Left ventricle myocardium inferior (tissue), 1 donor: ENCODE measurements around the gene ENTHD1. TPM values are rescaled to one million over a fixed set of nuclear protein-coding genes. Genes with fewer than 3 reads are reported as not detected.
A peak's percentile ranks its signal among the peaks of the same experiment; 100 is the strongest.

ENCODE experiments used
- DNase-seq: peaks from one replicate; pipeline ENCODE4 v3.0.0-alpha.2; 2020
- H3K27ac ChIP-seq: fragments of 200-600 bp; replicated peaks from 2 replicates; pipeline ENCODE4 v1.8.0; 2021
- H3K27me3 ChIP-seq: fragments of 200-600 bp; 2 replicates; pipeline ENCODE4 v1.8.0; 2021; ENCODE audit warnings: low read depth
- H3K36me3 ChIP-seq: fragments of 200-600 bp; 2 replicates; pipeline ENCODE4 v1.8.0; 2021
- H3K4me1 ChIP-seq: fragments of 200-600 bp; 2 replicates; pipeline ENCODE4 v1.8.0; 2021
- H3K4me3 ChIP-seq: fragments of 200-600 bp; 2 replicates; pipeline ENCODE4 v1.8.0; 2021; ENCODE audit warnings: mild to moderate bottlenecking, moderate library complexity
- H3K9me3 ChIP-seq: fragments of 200-600 bp; replicated peaks from 2 replicates; pipeline ENCODE4 v1.8.0; 2021
- CTCF ChIP-seq: fragments of 200-600 bp; IDR thresholded peaks from 2 replicates; pipeline ENCODE4 v1.8.0; 2021; ENCODE audit warnings: antibody characterized with exemption, mild to moderate bottlenecking, borderline replicate concordance
- intact Hi-C: fragments of 100-400 bp; cut with micrococcal nuclease; formaldehyde crosslinking; loops from one replicate; pipeline ENCODE4 v1.11.0; 2022
- total RNA-seq: library from RNA; stranded (reverse); fragmentation: NEBNext Ultra II Directional; extraction: Animal tissue kit (Norgen Biotek cat#: 25700); gene quantifications from one replicate; pipeline ENCODE4 v1.2.1, GENCODE V29; 2021
- donor health status: DM: no; HTN: yes; CAD: no; lungs with severe emphysema.

The ENTHD1 gene
- total RNA-seq, 1 donor from 2014 or later = not detected

GRCh38 chr22:39935116-39935515 is 41.6 kb upstream of the ENTHD1 start:
- Histone ChIP-seq H3K9me3 (no peaks in the 10 kb centered on the region), H3K4me3 (no peak overlapping the region), H3K27ac (no peak overlapping the region), H3K36me3 (no peaks in the 10 kb centered on the region), H3K4me1 (no peaks in the 10 kb centered on the region), H3K27me3 (peaks cover 57% of the 10 kb centered on the region)
- DNase-seq = no peak
- TF ChIP-seq CTCF = no peak
- intact Hi-C loops = no loop called here

- intact Hi-C loops = no loop called here
- Histone ChIP-seq H3K36me3 (no peaks in the 10 kb centered on the region), H3K27ac (no peak overlapping the region), H3K27me3 (peaks cover 68% of the 10 kb centered on the region), H3K9me3 (no peaks in the 10 kb centered on the region), H3K4me3 (no peak overlapping the region), H3K4me1 (no peaks in the 10 kb centered on the region)
- TF ChIP-seq CTCF = no peak
- DNase-seq = no peak
These were observed 40.2 kb upstream of the ENTHD1 start for GRCh38 chr22:39933741-39934140.

GRCh38 chr22:39932918-39933649 is 39.5 kb upstream of the ENTHD1 start:
- H3K27me3 ChIP-seq = peaks cover 68% of the 10 kb centered on the region
- no peak overlapping the region for H3K27ac ChIP-seq
- TF ChIP-seq CTCF = peak; percentile 68
- no peaks in the 10 kb centered on the region for H3K4me1 ChIP-seq
- H3K4me3 ChIP-seq = no peak overlapping the region
- H3K9me3 ChIP-seq = no peaks in the 10 kb centered on the region
- DNase-seq = no peak
- no peaks in the 10 kb centered on the region for H3K36me3 ChIP-seq
- intact Hi-C loops = no loop called here

GRCh38 chr22:39932166-39932565 is 38.6 kb upstream of the ENTHD1 start:
- no peak for TF ChIP-seq CTCF
- Histone ChIP-seq H3K4me3 (no peak overlapping the region), H3K9me3 (no peaks in the 10 kb centered on the region), H3K36me3 (no peaks in the 10 kb centered on the region), H3K27ac (no peak overlapping the region), H3K27me3 (peaks cover 77% of the 10 kb centered on the region), H3K4me1 (no peaks in the 10 kb centered on the region)
- intact Hi-C loops = no loop called here
- DNase-seq = no peak

GRCh38 chr22:39931251-39931650 is 37.7 kb upstream of the ENTHD1 start:
- no peak for DNase-seq
- no peak overlapping the region for H3K4me3 ChIP-seq
- H3K4me1 ChIP-seq = no peaks in the 10 kb centered on the region
- H3K9me3 ChIP-seq = no peaks in the 10 kb centered on the region
- no peak for TF ChIP-seq CTCF
- H3K27me3 ChIP-seq = peaks cover 86% of the 10 kb centered on the region
- intact Hi-C loops = no loop called here
- H3K27ac ChIP-seq = no peak overlapping the region
- H3K36me3 ChIP-seq = no peaks in the 10 kb centered on the region
